EH (cell line): ENCODE measurements around the gene SIRT6.
"Not testable (repeated sequence)": the region's sequence is repeated elsewhere in the genome, so short reads cannot be mapped to it uniquely, and the experiment has no call there.

Source experiments
- DNase-seq: peaks from one replicate; pipeline ENCODE4 v3.0.0-alpha.2; 2015; ENCODE audit warnings: low read depth

The SIRT6 gene

DNA sequence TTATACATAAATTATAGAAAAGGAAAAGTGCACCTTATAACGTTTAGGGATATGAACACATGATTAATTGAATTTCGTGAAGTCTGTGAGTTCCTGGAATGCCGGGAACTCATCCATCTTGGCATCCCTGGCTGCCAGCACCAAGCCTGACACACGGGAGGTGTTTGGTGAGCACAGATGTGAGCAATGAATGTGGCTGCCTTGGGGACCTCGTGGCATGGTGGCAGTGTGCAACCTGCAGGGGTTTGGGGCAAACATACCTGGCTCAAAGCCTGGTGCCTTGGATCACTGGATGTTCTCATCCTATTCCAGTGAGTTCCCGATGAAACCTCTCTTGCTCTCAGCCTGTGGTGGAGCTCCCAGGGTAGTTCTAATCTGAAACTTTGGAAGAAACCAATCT, 48.0 kb downstream of the SIRT6 start:
- DNase-seq, result peak; percentile 22

DNA sequence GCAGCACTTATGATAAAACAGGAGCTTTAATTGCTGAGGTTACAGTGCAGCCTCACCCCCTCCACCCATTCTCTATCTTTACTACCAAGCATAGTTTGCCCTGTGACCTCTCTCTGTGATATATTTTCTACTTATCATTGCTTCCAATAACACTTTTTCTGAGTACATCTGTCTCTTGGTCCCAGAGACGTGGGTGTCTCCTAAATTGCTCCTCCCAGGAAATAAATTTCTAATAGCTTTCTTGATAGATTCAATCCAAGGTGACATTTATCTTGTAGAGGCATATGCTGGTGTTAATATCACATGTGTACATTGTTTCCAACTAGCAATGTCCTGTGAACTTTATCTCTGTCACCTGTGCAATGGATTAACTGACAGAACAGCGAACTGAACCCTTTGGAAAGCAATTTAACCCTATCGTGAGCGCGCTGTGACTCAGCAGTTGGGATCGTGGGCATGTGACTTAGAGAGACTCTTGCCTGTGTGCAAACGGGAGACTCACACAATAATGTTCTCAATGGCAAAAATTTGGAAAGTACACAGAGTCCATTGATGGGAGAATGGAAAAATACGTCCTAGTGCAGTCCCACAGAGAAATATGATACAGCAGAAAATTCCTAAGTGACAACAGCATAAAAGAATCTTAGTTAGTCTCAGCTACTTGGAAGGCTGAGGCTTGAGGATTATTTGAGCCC, 51.5 kb downstream of the SIRT6 start:
- peak; percentile 85 for DNase-seq

- DNase-seq, result not testable (repeated sequence)
These were observed 53.3 kb downstream of the SIRT6 start for GRCh38 chr19:4129050-4129449.

DNA sequence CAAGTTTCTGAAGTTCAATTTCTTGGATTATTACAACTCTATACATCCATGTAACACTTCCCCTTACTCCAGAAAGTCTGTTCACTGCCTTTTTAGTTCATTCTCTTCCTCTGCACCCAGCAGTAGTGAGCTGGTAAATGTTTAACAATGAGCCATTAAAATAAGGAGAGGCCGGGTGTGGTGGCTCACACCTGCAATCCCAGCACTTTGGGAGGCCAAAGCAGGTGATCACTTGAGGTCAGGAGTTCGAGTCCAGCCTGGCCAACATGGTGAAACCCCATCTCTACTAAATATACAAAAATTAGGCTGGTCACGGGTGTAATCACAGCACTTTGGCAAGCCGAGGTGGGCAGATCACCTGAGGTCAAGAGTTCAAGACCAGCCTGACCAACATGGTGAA, 55.0 kb downstream of the SIRT6 start:
- DNase-seq, result not testable (repeated sequence)

DNA sequence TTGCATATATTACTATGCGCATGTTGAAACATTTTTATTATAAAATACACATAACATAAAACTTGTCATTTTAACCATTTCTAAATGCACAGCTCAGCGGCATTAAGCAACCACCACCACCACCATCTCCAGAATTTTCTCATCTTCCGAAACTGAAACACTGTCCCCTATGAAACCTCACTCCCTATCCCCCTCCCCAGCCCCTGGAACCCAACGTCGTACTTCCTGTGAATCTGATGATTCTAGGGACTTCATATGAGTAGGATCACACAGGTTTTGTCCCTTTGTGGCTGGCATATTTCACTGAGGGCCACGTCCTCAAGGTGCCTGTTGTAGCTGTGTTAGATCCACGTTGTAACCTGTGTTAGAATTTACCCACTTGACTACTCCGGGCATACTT, 57.7 kb downstream of the SIRT6 start:
- no peak for DNase-seq
